Raji (cell line): Measurements from ENCODE around the gene PTMS.

Experiments
- POLR2A ChIP-seq: IDR thresholded peaks from 2 replicates; pipeline ENCODE4 v1.6.1; 2011; ENCODE audit warnings: low read depth, low read length, control low read depth; ENCODE audit not compliant: insufficient read depth

The PTMS gene

DNA sequence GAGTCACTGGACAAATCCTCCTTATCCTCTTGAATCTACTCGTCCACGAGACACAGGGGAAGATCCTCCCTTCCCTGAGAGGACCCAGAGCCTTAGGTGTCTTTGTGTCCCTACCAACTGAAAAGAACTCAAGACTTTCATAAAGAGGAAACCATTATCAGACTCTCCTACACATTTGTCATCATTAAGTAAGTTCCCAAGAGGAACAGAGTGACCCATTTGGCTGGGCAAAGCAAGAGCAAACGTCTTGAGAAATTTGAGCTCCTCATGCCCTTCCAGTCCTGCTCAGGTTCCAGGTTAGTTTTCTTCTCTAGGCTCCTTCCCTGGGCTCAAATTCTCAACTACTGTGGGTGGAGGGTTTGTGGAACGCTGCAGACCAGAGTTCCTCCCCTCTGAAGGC is 18.9 kb upstream of the PTMS start:
- no peak for TF ChIP-seq POLR2A

DNA sequence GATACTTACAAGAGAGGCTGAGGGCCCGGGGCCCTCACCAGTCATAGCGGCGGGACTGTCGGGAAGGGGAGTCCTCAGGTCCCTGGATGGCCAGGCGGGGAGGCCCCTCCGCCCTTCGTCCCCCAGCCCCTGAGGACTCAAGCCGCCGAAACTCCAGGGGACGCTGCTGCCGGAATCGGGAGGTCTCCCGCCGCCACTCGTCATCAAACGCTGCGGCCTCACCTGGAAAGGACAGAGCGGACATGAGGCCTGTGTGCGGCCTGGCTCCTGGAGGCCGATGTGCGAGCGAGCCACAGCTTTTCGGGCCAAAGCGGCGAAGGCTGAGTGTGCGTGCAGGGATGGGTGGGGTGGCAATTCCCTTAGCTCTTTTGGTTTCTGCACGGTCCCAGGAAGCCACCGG is 17.4 kb upstream of the PTMS start:
- TF ChIP-seq POLR2A = no peak

DNA sequence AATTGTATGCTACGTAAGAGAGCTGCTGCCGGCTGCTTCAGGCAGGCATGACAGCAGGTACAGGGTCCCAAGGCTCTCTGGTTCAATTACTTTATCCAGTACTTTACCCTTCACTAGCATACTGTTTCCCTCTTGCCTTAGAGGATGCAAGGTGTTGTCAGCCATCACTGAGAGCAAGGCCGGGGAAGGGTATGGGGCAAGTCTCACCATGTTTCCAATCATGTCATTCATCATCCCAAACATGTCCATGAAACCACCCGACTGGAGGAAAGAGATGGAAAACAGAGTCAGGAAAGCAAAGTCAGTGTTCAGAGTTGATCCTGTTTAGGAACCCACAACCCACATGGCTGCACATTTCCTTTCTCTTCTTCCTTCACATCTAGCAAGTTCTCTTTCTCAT is 15.7 kb upstream of the PTMS start:
- TF ChIP-seq POLR2A = no peak

DNA sequence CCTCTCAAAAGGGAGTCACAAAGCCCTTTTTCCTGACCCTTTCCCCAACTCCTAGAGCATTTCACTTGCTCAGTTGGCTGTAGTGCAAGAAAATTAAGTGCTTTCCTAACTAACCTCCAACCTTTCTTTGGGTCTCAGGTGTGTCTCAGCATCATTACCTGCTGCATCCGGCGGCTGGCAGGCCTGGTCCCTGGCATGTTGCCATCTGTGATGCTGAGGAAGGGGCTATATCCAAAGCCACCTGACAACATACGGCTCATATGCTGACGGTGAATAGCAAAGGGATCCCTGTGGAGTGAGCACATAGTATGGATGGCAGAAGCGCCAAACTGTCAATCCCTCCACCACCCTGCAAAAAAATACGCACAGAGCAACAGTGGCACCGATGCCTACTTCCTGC is 14.4 kb upstream of the PTMS start:
- no peak for TF ChIP-seq POLR2A

DNA sequence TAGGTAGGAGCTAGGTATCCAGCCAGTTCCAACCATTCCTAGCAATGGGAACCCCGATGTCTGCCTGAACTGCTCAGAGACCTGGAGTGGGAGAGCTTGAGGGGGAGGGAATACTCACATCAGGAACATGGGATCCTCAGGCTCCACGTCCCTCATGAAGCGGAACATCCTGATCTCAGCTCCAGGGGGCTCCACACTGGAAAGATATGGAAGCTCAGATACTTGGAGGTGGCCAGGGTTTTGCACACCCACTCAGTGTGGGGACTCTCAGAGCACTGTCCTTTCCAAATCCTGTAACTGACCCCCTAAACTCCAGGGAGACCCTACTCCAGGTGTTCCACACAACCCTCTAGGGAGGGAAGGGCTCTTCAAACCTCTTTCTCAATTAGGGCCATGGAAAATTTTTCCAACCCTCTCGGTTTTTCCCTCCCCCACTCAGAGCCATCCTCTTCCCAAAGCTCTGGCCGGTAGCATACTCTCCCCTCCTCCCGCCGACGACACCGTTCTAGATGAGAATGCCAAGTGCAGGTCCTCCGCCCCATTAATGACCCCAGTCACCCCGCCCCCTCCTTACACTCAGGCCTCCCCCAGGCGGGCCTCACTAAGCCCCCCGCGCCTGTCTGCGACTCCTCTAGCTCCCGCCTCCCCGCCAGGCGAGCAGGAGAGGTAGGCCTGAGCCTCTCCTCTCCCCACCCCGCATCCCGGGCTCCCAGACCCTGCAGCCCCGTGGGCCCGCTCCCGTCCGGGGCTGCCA is 13.8 kb upstream of the PTMS start:
- TF ChIP-seq POLR2A = no peak

DNA sequence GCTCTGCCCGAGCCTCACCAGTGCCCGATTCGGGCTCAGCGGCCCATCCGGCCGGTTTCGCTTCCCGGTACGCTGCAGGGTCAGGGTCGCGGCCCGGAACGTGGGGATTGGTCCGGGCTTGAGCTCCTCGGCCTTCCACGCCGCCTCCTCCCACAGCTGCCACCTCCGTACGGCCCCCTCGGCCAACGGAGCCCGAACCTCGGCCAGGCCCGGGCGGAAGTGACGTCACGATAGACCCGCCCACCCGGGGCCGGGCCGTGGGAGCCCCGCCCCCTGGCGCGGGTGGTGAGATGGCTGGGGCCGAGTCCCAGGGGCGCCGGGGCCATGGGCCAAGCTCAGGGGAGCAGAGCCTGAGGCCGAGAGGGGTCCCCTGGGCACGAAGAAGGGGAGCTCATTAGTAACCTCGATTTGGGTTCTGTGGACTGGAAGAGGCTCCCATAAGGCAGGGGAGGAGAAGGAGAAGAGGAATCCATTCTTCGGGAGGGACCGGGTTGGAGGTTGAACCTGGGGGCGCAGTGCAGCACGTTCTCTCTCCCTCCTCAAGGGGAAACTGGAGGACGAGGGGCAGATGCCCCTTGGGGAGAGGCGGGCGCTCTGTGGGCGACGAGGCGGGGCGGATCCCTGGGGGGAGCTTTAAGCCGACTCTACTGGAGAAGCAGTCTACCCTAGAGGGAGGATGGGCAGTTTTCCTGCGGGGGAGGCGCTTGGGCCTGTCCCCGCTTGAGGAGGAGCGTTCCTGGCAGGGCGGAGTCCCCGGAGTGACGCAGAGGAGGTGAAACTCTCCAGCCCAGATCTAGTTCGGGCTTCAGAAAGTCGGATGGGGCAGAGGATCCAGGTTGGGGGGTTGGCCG is 13.0 kb upstream of the PTMS start, which contains the start of gene MLF2:
Gene MLF2, minus strand, starts transcription at position 221 of the 851 bp plus-strand sequence. CDS start 807 bp downstream, outside the sequence.
- peak; percentile 97 for TF ChIP-seq POLR2A

DNA sequence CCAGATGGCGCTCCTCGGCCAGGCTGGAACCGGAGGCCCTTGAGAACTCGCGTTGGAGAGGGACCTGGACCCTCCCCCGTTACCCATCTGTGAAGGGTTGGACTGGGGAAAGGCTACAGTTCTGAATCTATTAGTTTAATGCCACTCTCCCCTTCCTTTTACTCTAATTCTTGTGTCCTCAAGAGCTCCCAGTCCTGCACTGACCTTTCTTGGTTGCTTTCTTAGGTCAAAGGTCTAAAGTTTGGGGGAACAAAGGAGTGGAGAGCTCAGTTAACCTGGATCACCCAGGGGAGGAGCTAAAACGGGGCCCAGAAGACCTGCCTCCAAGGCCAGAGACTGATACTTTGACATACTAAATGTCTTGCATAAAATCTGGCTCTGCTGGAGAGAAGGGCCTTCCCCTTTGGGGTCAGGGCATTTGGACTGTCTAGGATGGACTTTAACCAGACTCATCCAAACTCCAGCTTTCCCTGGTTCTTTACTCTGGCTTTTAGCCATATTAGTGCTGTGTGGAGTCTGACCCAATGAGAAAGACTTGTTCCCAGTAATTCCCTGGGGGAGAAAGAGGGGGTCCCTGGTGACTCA is 12.3 kb upstream of the PTMS start:
- no peak for TF ChIP-seq POLR2A

DNA sequence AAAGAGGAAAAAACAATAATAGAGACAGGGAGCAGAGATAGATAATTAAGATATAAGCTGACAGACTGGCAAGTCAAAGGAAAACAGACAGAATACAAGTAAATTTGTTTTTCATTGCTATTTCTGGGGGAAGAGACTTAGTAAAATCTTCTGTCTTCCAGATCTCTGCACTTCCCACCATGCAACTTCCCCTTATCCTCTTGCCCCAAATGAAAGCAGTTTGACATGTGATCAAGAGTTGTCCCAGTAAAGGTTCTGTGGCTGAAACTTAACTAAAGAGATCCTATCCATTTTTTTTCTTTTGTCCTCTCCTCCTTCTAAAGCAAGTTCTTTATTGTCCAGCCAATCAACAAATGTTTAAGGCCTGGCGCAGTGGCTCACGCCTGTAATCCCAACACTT is 11.8 kb upstream of the PTMS start:
- TF ChIP-seq POLR2A = no peak

DNA sequence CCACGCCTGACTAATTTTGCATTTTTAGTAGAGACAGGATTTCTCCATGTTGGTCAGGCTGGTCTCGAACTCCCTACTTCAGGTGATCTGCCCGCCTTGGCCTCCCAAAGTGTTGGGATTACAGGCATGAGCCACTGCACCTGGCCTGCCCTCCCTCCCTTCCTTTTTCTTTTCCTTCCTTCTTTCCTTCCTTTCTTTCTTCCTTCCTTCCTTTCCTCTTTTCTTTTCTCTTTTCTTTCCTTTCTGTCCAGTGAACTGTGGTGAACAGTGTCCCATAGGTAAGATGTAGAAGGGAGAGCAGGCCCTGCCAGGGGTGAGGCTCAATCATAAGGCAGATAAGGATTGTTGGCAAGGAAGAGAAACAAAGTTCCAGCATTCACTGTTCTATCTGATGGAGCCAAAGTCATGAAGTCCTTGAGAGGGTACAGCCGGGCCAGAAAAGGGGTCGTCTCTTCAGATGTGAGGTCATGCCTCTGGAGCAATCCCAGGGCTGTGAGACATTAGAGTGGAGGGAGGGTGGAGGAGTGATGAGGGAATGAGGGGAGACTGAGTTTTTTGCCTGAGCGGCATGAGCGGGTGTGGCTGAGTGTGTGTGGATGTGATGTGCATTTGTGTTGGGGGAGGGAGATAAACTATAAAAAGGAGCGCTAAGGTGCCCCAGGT is 9.0 kb upstream of the PTMS start:
- no peak for TF ChIP-seq POLR2A

DNA sequence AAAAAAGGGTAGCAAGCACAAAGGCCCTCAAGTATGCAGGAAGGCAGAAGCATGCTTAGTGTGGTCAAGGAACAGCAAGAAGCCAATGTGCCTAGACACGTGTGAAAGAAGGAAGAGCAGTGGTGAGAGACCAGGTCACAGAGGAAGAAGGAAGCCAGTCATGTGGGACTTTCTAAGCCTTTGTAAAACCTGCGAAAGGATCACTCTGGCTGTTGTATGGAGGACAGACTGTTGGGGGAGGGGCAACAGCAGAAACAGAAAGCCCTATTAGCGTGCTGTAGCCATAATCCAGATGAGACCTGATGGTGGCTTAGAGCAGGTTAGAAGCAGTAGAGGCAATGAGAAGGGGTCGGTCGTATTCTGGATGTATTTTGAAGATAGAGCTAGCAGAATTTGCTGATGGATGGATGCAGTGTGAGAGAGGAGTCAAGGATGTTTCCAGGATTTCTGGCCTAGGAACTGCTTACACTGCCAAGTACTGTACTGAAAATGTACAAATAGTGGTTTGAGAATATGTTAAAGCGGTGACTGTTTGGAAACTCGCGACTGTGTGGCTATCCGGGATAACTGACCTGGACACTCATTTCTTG is 7.6 kb upstream of the PTMS start:
- TF ChIP-seq POLR2A = no peak

DNA sequence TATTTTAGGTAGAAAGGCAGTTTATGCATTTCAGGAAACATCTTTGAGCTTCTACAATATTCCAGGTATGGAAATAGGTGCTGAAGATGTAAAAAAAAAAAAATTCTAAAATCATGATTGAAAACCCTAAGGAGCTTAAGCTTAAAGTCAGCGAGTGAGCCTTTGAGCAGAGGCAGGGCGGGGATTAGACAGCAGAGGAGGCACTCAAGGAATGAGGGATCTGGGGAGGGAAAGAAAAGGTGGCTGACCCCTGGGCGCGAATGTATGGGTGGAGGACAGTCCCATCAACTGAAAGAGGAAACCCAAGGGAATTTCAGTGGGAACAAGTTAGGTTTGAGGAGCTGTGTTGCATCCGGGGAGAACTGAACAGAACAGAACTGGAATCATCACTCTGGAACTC is 6.4 kb upstream of the PTMS start:
- TF ChIP-seq POLR2A = no peak

DNA sequence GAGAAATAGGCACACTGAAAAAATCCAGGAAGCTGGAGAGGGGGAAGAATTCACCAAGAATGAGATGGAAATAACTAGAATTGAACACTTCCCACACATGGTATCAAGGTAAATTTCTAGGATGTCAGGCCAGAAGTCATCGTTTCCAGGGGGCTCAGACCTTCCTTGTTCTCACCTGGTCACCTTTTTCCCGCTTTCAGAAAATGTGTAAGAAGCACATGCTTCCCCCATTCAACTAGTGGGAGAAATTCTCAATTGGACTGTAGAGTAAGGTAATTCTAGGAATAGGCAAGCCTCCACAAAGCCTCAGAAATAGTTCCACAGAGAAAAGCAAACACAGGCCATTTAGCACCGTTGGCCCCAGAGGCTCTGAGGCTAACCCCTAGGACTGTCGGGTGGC is 2.8 kb upstream of the PTMS start:
- TF ChIP-seq POLR2A = no peak

DNA sequence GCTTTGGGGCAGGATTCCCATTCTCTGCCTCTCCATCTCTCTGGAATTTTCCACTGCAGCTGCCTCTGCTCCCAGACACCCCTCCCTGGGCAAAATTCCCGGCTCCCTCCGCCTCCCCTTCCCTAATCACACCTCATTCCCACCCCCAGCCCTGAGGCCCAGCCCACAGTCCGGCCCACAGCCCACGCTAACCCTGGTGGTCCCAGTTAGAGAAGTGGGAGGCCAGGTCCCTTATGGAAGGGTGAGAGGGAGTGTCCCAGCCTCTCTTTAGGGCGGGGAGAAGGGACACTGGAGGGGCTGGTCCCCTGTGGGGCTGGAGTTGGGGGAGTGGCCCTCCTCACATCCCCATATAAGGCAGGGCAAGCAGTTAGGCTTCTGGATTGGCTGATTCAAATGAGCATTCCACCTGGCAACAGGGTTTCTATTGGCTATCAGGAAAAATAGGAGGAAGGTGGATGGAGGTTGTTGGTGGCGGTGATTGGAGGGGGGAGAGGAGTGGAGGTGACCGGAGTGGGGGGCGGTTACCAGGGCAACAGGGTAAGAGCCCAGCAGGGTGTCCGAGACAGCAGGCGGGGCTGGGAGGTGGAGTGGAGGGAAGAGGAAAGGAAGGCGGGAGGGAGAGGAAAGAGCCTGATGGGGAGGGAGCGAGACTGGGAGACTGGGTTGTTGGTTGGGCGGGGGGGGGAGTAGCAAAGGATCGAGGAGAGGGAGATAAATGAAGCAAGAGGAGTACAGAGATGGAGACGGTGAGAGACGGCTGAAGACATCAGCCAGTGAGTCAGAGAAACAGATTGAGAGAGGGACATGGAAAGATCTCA is 1.9 kb upstream of the PTMS start:
- 0 out of 2 replicates have a peak, but pooled peaks have one; percentile 7 for TF ChIP-seq POLR2A

DNA sequence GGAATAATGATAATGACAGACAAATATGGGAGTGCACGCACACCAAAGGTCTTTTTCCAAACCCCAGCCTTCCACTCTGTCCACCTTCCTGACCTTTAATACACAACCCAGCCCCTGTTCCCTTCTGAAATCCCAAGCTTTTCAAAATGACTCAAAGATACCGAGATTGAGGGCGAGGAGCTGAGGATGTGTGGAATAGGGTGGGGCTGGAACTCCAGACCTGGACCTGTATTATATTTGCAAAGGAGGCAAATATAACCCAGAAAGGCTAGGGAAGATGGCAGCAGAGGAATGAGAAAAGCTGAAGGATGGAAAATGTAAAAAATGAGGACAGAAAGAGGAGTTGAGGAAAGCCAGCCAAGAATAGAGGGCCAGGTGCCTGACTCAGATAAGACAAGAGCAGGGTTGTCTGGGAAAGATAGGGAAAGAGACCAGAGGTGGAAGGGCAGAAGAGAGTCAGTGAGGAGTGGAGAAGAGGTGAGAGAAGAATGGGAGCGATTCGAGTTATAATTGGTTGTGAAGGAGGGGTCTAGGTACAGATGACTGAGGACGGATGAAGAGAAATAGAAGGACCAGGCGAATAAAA is 1.0 kb upstream of the PTMS start:
- no peak for TF ChIP-seq POLR2A
